Measurements from ENCODE around the gene KANK4.

KANK4 gene

GRCh38 chr1:62318756-62319544, at the start of gene KANK4:
Gene KANK4, minus strand, starts transcription at chr1:62319434. Its CDS starts 37,870 bp downstream, at chr1:62281564.
- DNase-seq = peak; percentile 42

DNA sequence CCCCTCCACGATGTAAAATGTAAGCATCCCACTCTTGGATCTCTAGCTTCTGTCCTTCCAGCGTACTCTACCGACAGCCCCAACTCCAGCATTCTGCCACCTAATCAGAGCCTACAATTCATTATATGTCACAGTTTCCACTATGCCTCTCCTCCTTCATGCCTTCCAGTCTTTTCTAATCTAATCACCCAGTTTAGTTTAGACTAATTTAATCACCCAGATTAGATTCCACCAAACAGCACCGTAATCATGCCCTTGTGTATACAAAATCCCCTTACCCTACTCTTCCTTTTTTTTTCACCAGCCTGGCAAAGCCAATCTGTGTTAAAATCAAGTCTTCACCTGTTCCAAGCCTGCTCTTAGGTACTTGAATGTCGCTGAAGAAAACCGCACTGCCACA, 49.8 kb upstream of the KANK4 start:
- no peak for DNase-seq

- DNase-seq = no peak
Observed at GRCh38 chr1:62367005-62367557, 47.8 kb upstream of the KANK4 start.

GRCh38 chr1:62364721-62365120, 45.5 kb upstream of the KANK4 start:
- DNase-seq = no peak

- DNase-seq = no peak
Observed at GRCh38 chr1:62362926-62363325, 43.7 kb upstream of the KANK4 start.

DNA sequence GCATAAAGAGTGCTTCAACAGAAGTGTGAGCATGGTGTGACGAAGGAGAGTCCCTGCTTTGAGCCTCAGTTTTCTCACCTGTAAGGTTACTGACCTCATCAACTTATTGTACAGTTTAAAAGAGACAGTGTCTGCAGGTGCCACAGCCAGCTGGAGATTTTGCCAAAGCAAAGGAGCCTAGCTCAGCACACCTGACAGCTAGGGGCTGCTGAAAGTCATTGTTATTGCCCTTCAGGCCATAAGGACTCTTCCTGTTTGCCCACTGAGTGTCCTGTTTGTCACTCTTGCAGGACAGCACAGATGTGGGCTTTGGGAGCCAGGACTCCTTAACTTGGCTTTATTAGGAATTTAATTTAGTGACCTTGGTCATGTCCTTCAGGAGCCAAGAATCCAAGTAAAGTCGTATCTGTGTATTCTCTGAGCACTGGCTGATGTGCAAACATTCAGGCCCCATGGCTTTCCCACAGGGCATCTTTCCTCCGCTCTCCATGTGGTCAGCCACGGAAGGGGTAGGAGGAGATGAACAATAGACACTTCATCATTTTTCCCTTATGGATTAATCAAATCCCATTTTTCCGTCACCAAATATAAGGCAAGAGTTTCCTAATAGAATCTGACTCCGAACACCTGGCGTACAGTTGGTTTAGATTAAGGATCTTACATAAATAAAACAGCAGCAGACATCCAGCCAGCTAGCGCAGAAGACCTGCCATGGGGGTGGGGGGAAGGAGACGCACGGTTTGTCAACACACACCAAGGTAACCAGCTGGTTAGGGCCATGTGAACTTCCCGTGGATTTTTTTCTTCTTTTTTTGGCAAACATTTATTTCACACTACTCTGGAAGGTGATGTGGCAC, 43.1 kb upstream of the KANK4 start:
- DNase-seq = no peak

DNA sequence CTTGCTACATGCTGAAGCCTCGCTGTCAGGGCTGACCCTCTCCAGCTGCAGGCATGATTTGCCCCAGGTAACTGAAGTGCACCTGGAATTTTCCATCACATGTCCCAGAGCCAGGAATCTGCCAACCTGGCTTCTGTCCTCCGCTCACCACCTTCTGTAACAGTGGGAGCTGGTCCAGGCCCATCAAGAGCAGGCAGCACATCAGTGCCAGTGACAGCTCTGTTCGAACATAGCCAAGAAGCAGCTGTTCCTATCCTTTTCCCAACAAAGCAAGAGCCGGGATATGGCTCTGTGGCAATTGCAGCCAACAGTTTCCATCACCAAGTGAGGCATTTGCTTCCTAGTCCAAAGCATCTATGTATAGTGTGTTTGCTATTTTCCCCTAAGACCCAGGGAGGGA, 42.2 kb upstream of the KANK4 start:
- no peak for DNase-seq

DNA sequence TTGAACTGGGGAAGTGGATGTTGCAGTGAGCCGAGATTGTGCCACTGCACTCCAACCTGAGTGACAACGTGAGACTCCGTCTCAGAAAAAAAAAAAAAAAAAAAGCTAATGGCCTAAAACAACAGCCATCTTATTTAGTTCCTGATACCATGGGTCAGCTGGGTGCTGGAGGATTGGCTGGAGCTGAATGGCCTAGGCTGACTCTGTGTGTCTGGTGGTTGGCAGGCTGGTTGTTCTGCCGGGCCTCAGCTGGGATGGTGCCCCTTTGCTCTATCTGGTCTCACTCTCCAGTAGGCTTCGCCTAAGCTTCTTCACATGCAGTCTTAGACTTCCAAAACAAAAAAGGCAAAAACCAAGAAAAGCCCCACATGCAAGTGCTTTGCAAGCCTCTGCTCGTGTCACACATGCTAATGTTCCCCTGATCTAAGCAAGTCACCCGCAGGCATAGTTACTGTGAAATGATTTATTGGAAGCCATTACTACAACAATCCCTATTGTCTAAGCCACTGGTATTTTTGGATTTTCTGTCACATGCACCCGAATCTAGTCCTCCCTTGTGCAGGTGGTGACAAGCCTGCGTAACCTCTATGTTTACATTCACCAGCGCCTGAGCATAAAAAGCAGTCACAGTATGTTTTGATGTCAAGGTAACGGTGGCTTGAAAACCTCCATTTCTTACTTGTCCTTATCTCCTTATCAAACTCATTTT, 39.6 kb upstream of the KANK4 start:
- no peak for DNase-seq

DNA sequence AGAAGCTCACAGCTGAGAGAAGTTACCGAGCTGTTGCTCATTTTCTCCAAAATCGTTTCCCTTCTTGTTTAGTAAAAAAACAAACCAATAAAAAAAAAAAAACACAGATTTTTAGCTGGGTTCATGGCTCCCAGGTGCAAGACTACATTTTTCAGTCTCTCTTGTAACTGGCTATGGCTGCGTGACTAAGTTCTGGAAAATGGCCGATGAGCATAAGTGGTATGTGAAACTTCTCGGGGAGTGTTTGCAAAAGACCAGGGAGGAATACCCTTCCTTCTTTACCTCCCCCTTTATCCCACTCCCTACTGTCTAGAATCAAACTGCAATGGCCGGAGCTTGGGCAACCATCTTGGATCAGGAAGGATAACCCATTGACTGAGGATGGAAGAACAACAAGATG, 38.7 kb upstream of the KANK4 start:
- no peak for DNase-seq

GRCh38 chr1:62356257-62356835, 37.1 kb upstream of the KANK4 start:
- no peak for DNase-seq

DNA sequence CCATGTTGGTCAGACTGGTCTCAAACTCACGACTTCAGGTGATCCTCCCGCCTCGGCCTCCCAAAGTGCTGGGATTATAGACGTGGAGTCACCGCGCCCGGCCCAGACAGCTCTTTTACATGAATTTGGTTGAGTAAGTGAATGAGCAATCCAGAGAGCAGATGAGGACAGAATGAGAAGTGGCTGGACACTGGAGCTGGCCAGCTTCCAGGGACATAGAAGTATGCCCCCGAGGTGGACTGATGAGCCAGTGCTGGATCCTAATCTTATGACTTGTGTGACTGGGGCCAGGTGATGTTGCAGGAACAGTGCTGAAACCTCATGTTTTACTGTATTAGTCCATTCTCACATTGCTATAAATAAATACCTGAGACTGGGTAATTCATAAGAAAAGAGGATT, 35.9 kb upstream of the KANK4 start:
- no peak for DNase-seq

DNA sequence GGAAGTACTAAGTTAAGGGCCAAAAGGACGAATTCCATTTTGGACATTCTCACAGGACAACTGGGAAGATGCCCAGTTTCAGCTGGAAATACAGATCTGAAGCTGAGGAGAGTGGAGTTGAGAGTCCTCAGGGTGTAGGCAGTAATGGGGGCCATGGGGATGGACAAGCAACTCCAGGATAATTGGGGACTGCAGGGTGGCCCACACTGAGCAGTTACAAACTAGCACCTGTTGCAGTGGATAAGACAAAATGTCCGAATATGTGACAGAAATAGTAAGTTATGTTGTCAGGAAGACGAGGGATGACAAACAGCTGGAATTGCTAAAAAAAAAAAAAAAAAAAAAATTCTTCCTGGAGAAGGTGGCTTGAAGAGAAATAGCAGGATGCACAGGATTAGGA, 34.6 kb upstream of the KANK4 start:
- no peak for DNase-seq

DNA sequence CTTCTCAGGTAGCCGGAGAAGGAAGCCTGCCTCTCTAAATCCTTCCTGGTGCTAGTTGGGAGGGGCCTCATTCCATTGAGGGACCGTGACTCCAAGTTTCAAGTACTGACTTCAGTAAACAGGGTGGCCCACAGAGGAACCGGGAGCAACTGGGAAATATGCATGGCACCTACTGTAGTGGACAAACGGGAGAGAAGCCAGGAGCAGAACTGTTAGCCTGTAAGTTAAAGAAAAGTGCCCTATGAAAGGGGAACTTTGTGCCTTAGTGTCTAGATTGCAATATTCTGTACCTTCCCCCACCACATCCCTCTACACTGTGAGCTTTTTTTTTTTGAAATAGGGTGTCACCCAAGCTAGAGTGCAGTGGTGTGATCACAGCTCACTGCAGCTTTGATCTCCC, 33.2 kb upstream of the KANK4 start:
- no peak for DNase-seq

DNA sequence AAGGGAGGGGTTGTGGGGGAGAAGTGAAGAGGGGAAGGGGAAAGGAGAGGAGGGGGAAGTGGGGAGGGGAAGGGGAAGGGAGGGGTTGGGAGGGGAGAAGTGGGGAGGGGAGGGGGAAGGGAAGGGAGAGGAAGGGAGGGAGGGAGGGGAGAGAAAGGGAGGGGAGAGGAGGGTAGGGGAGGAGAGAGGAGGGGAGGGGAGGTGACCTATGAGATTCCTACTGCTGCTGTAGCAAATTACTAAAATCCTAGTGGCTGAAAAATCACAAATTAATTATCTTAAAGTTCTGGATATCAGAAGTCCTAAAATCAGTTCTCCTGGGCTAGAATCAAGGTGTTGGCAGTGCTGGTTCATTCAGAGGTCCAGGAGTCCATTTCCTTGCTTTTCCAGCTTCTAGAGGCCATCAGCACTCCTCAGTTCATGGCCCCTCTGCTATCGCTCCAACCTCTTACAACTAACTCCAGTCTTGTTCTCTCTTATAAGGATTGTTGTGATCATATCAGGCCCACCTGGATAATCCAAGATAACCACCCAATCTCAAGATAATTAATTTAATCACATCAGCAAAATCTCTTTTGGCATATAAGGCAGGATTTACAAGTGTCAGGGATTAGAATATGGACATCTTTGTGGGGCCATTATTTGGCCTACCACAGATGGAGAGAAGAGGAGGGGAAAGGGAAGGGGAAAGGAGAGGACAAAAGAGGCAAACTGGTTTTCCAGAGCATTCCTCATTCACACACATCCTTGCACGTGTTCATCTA, 30.4 kb upstream of the KANK4 start:
- DNase-seq = no peak

GRCh38 chr1:62346886-62347285, 27.7 kb upstream of the KANK4 start:
- DNase-seq = no peak

DNA sequence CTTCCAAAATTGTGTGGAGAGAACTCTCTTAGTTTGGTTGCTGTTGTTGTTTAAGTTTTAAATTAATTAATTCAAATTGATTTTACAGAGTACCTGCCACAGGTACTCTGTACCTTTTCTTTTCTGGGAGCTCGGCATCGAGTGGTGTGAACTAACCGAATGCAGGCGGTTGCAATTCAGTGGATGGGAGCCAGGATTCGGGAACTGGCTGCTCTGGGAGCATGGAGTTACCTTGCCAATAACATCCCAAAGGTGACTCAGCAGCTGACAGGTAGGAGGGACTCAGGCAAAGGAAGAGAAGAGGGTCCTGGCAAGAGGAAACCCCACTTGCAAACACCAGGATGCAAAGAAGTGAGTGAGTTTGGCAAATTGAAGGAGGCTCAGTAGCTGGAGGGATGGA, 24.7 kb upstream of the KANK4 start:
- DNase-seq = no peak

GRCh38 chr1:62342270-62342669, 23.0 kb upstream of the KANK4 start:
- no peak for DNase-seq

DNA sequence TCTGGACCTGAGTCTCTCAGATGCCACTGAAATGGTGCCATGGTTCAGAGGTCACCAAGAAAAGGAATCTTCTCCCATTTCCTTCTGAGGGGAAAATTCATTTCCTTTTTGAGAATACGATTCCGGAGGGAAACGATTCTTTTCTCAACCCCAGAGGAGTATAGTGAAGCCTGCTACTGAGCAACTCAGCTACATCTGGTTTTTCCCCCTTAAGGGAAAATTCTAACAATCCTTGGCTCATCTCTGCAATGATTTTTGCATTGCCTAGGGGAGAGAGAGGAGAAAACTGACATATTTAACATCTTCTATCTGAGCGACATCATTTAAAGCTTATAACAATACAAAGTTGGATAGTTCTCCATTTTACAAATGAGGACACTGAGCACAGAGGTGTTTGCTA, 22.4 kb upstream of the KANK4 start:
- no peak for DNase-seq

DNA sequence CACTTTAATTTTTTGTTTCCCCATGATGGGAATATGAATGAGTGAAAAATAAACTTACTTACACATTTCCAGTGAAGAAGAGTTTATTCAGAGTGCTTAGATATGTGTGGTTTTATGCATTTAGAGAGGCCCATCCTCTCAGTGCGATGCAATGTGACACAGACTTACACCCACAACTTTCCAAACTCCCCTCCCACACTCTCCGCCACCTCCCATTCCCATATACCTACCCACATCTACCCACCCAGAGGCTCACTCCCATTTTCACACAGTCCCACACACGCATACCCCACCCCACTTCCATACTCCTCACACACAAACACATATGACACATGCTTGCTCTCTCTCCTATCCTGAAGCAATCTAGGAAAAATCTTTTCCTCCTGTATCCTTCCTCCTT, 21.9 kb upstream of the KANK4 start:
- no peak for DNase-seq

GRCh38 chr1:62337706-62338631, 18.7 kb upstream of the KANK4 start:
- DNase-seq = peak; percentile 40
